C1 segment of cervical spinal cord (tissue), 14 donors: ENCODE data around the gene TNIP1.

ENCODE experiments used
- DNase-seq, 14 donors: peaks; one replicate each; lab custom pipeline; 2025; lab: John Stamatoyannopoulos, UW

The TNIP1 gene

GRCh38 chr5:151023651-151024050 is 57.2 kb downstream of the TNIP1 start:
- no peak for DNase-seq

DNA sequence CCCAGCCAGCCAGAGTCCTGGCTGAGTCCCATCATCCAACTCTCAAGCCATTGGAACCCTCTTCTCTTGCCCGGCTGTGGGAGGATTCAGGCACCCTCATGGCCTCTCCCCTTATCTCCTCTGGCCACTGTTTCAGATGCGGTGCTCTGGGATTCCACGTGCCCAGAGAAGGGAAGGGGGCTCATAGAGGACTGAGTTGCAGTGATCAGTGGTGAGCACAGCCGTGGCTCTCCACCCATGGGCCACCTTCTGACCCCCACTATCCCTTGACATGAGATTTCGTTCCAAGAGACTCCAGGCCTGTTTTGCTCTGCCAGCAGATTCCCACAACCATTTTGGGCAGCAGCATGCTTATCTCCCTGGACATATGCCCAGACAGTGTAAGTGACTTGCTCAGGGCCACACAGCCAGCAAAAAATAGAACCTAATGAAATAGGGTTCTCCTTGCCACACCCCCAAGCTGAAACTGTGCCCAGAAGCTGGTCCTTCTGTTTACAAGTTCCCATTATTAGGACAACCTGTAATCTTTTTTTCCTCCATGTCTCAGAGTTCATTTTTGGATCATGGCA is 57.7 kb downstream of the TNIP1 start:
- DNase-seq = no peak

- no peak for DNase-seq
These were observed 58.3 kb downstream of the TNIP1 start for GRCh38 chr5:151022511-151023018.

- DNase-seq = no peak
These were observed 59.1 kb downstream of the TNIP1 start for GRCh38 chr5:151021746-151022145.

- peak; percentile 11 to 93 (median 66) for DNase-seq
These were observed 60.3 kb downstream of the TNIP1 start, which contains the start of gene GPX3 for GRCh38 chr5:151020304-151021110. Gene GPX3 (plus strand): TSS chr5:151020591. CDS start chr5:151020655, 64 bp downstream.

GRCh38 chr5:151019331-151019730 is 61.5 kb downstream of the TNIP1 start:
- DNase-seq = no peak

DNA sequence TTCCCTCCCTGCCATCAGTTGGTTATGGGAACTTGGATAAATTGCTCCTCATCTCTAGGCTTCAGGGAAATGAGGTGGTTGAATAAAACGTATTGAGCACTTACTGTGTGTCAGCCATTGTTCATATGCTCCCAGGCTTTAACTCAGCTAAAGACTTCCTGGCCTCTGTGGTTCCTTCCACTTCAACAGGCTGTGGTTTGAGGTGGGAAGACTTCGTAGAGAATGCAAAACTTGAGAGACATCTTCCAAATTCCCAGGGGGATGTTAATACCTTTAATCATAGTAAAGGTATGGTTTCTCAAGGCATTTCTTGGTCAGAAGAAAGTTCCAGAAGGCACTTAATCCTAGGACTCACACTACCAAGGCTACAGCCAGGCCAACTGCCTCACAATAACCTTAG is 62.0 kb downstream of the TNIP1 start:
- no peak for DNase-seq

DNA sequence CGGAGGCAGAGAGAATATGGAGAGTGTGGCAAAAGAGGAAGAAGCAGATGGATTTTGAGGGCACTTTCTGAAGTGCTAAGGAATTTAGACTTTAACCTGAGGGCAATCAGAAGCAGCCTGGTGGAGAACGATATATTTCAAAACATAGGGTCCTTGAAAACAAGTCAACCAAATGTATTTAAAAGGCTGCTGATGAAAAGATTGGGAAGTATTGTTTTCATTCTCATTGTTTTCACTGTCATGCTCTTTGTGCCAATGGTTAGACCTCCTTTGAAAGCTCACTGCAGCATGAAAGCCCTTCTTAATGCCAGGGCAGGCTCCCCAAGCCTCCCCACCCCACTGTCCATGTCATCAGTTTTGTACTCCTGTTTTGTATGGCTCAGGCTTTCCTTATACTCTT is 62.9 kb downstream of the TNIP1 start:
- no peak for DNase-seq

DNA sequence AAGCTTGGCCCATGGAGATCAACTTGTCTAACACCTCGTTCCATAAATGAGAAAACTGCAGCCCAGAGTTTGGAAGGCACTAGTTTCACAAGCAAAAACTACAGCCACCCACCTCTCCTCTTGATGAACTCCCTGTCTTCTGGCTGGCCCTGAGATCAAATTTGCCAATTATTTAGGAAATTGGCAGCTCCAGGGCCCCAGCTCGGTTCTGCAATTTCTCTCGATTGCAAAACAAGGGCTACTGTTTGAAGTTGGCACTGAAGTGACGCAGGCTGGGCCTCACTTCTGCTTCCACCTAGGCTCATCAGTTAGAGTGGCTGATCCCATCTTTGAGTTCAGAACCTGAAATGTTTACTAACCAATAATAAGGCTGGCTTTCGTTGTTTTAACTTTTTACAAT is 64.1 kb downstream of the TNIP1 start:
- peak in 4 of 14 donors; percentile 5 to 40 (median 23) for DNase-seq

GRCh38 chr5:151015974-151016587 is 64.8 kb downstream of the TNIP1 start:
- no peak for DNase-seq

- DNase-seq = no peak
These were observed 66.0 kb downstream of the TNIP1 start for GRCh38 chr5:151014680-151015343.

- no peak for DNase-seq
These were observed 68.0 kb downstream of the TNIP1 start for GRCh38 chr5:151012862-151013261.

GRCh38 chr5:151008906-151009305 is 71.9 kb downstream of the TNIP1 start:
- DNase-seq = no peak

- DNase-seq = no peak
These were observed 72.7 kb downstream of the TNIP1 start for GRCh38 chr5:151008210-151008491.

- no peak for DNase-seq
These were observed 73.2 kb downstream of the TNIP1 start for GRCh38 chr5:151007430-151008209.

GRCh38 chr5:151006704-151007334 is 74.0 kb downstream of the TNIP1 start:
- DNase-seq = no peak

DNA sequence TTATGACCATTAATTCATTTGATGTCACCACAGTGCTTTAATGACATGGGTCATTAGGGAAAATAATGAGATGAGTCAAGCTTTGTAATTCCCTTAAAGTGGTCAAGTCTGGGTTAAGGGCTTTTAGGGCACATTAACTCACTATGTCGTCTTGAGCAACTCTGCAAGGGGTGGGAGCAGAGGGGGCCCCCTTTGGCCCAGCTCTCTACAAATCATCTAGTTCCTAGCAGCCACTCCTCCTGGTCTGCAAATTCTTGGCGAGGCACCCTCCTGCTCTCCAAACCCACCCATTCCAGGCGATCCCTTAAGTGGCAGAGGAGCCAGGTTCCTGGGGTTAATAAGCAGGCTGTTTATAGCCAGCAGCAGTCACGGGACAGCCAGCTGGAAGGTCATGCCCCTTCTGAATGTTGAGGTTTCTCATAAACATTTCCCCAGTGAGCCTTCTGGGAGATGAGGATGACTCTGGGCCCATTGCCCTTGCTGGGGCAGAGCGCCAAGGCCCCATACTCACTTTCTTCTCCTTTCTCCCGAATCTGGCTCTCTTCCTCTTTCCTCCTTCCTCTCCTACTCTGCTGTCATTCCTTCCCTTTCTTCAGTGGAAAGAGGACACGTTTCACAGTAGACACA is 74.8 kb downstream of the TNIP1 start:
- DNase-seq = peak in 5 of 14 donors; percentile 7 to 58 (median 25)

- no peak for DNase-seq
These were observed 75.5 kb downstream of the TNIP1 start for GRCh38 chr5:151005187-151005949.

GRCh38 chr5:151004499-151004898 is 76.3 kb downstream of the TNIP1 start:
- no peak for DNase-seq

- no peak for DNase-seq
These were observed 77.4 kb downstream of the TNIP1 start for GRCh38 chr5:151003503-151003860.
